ENCODE data around the gene MRPL24.

MRPL24 gene

DNA sequence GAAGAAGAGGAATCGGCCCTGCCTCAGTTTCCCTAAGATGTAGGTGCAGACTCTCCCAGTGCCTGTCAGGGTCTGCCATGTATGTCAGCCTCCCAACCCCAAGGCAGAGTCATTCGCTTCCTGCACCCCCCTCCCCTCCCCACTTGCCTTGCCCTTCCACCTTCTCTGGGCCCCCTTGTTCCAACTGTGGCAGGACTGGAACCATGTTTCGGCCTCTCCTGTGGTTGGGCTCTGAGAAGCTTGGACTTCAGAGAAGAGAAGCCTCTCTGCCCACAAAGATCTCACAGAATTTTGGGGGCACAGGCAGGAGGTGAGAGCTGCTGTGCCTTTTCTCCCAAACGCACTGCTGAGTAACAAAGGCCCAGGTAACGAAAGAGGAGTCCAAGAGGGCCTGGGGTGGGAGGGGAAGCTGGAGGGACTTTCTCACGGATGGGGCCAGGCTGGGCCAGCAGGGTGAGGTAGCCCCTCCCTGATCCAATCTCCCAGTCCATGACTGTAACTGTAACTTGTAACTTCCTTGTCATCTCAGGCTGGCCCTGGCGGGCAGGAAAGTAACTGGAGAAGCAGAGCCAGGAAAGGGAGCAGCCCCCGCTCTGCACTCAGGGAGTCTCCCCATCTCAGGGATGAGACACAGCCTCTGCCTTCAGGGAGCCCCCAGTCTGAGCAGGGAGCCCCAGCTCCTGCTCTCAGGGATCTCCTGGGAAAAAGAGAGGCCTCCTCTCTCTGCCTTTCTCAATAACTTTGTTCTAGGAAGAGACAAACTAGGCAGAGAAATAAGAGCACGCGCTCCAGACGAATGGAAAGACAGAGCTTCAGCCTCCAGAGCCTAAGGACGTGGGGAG lies 46.8 kb downstream of the MRPL24 start:
- TF ChIP-seq, protein P1, sequence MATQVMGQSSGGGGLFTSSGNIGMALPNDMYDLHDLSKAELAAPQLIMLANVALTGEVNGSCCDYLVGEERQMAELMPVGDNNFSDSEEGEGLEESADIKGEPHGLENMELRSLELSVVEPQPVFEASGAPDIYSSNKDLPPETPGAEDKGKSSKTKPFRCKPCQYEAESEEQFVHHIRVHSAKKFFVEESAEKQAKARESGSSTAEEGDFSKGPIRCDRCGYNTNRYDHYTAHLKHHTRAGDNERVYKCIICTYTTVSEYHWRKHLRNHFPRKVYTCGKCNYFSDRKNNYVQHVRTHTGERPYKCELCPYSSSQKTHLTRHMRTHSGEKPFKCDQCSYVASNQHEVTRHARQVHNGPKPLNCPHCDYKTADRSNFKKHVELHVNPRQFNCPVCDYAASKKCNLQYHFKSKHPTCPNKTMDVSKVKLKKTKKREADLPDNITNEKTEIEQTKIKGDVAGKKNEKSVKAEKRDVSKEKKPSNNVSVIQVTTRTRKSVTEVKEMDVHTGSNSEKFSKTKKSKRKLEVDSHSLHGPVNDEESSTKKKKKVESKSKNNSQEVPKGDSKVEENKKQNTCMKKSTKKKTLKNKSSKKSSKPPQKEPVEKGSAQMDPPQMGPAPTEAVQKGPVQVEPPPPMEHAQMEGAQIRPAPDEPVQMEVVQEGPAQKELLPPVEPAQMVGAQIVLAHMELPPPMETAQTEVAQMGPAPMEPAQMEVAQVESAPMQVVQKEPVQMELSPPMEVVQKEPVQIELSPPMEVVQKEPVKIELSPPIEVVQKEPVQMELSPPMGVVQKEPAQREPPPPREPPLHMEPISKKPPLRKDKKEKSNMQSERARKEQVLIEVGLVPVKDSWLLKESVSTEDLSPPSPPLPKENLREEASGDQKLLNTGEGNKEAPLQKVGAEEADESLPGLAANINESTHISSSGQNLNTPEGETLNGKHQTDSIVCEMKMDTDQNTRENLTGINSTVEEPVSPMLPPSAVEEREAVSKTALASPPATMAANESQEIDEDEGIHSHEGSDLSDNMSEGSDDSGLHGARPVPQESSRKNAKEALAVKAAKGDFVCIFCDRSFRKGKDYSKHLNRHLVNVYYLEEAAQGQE (IDR thresholded peaks at IDR 0.05; ENCODE audit: insufficient read depth in 1 of 2, low read depth in 2 of 2, low read length in 2 of 2) = no peak
- TF ChIP-seq TAF1 (IDR thresholded peaks at IDR 0.05; ENCODE audit: borderline replicate concordance, insufficient read depth, low read length) = no peak
- TF ChIP-seq FOXP2 (optimal IDR thresholded peaks at IDR 0.05; ENCODE audit: borderline replicate concordance, extremely low read depth, extremely low read length, insufficient read depth) = no peak
- TF ChIP-seq POLR2AphosphoS5 (IDR thresholded peaks at IDR 0.05; ENCODE audit: low read depth, low read length) = no peak
- TF ChIP-seq SIN3A (IDR thresholded peaks at IDR 0.05; ENCODE audit: borderline replicate concordance, insufficient read depth, low read length) = no peak

- TF ChIP-seq SIN3A (IDR thresholded peaks at IDR 0.05; ENCODE audit: borderline replicate concordance, insufficient read depth, low read length) (no peak), POLR2AphosphoS5 (IDR thresholded peaks at IDR 0.05; ENCODE audit: low read depth, low read length) (no peak), FOXP2 (optimal IDR thresholded peaks at IDR 0.05; ENCODE audit: borderline replicate concordance, extremely low read depth, extremely low read length, insufficient read depth) (no peak), TAF1 (IDR thresholded peaks at IDR 0.05; ENCODE audit: borderline replicate concordance, insufficient read depth, low read length) (no peak)
- TF ChIP-seq, protein P1 (IDR thresholded peaks at IDR 0.05; ENCODE audit: insufficient read depth in 1 of 2, low read depth in 2 of 2, low read length in 2 of 2) = no peak
Measured at GRCh38 chr1:156692925-156693847, 47.7 kb downstream of the MRPL24 start.

GRCh38 chr1:156692441-156692924 lies 48.4 kb downstream of the MRPL24 start:
- TF ChIP-seq SIN3A (IDR thresholded peaks at IDR 0.05; ENCODE audit: borderline replicate concordance, insufficient read depth, low read length) = no peak

DNA sequence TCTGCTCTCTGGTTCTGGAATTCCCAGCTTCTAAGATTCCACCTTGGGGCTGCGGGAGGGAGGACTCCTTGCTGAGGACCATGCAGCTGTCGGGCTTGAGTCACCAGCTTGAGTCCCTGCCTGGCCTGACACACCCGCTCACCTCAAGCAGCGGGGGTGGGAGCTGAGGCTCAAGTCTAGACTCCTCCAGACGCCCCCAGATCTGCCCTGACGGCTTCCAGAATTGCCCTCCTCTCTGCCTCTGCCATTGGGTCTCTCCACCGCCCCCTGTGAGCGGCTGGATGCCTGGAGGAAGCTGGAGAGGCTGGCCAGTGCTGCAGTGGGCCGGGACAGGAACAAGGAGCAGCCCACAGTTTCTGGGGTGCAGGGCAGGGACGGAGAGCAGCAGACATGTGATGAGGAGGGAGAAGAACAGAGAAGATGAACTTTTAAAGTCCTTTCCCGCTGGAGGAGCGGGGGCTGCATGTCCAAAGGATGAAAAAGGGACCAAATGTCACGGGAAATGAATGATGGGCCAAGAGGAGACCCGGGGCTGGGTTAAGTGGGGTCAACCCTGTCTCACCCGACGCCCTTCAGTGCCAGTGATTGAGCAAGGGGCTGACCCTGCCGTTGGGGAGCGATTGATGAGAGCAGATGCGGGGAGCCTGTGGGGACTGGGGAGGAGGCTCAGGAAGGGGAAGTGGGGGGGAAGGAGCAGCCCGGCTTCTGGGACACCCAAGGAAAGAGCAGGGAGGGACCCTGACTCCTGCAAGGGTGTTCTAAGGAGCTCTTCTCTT lies 49.0 kb downstream of the MRPL24 start:
- TF ChIP-seq FOXP2 (optimal IDR thresholded peaks at IDR 0.05; ENCODE audit: borderline replicate concordance, extremely low read depth, extremely low read length, insufficient read depth) = no peak
- TF ChIP-seq POLR2AphosphoS5 (IDR thresholded peaks at IDR 0.05; ENCODE audit: low read depth, low read length) = no peak
- TF ChIP-seq, protein P1 (IDR thresholded peaks at IDR 0.05; ENCODE audit: insufficient read depth in 1 of 2, low read depth in 2 of 2, low read length in 2 of 2) = no peak
- TF ChIP-seq SIN3A (IDR thresholded peaks at IDR 0.05; ENCODE audit: borderline replicate concordance, insufficient read depth, low read length) = no peak
- TF ChIP-seq TAF1 (IDR thresholded peaks at IDR 0.05; ENCODE audit: borderline replicate concordance, insufficient read depth, low read length) = no peak

- TF ChIP-seq TAF1 (IDR thresholded peaks at IDR 0.05; ENCODE audit: borderline replicate concordance, insufficient read depth, low read length) (no peak), SIN3A (IDR thresholded peaks at IDR 0.05; ENCODE audit: borderline replicate concordance, insufficient read depth, low read length) (no peak), FOXP2 (optimal IDR thresholded peaks at IDR 0.05; ENCODE audit: borderline replicate concordance, extremely low read depth, extremely low read length, insufficient read depth) (no peak), POLR2AphosphoS5 (IDR thresholded peaks at IDR 0.05; ENCODE audit: low read depth, low read length) (no peak)
- TF ChIP-seq, protein P1 (IDR thresholded peaks at IDR 0.05; ENCODE audit: insufficient read depth in 1 of 2, low read depth in 2 of 2, low read length in 2 of 2) = no peak
Measured at GRCh38 chr1:156691191-156691590, 49.7 kb downstream of the MRPL24 start.
